Inferior parietal cortex (tissue), 1 donor: ENCODE results near the gene GRIK5.
"Not testable (repeated sequence)": the region's sequence is repeated elsewhere in the genome, so short reads cannot be mapped to it uniquely, and the experiment has no call there.

Source experiments
- DNase-seq: peaks from one replicate; pipeline ENCODE4 v3.0.0-alpha.2; 2016; ENCODE audit errors: extremely low spot score

Gene GRIK5

GRCh38 chr19:42017040-42017439 lies 53.0 kb downstream of the GRIK5 start:
- no peak for DNase-seq

- DNase-seq: not testable (repeated sequence)
These were observed 57.3 kb downstream of the GRIK5 start for GRCh38 chr19:42012747-42013146.

- no peak for DNase-seq
These were observed 59.5 kb downstream of the GRIK5 start for GRCh38 chr19:42010245-42011126.

- DNase-seq: no peak
These were observed 63.4 kb downstream of the GRIK5 start for GRCh38 chr19:42006569-42006968.

- DNase-seq: no peak
These were observed 64.5 kb downstream of the GRIK5 start for GRCh38 chr19:42005504-42005903.

- DNase-seq: no peak
These were observed 66.3 kb downstream of the GRIK5 start for GRCh38 chr19:42003506-42004294.

GRCh38 chr19:41999878-42000208 lies 70.2 kb downstream of the GRIK5 start:
- DNase-seq: no peak

GRCh38 chr19:41999071-41999877 lies 70.7 kb downstream of the GRIK5 start:
- no peak for DNase-seq

GRCh38 chr19:41998246-41999020 lies 71.6 kb downstream of the GRIK5 start:
- no peak for DNase-seq

- DNase-seq: no peak
These were observed 72.2 kb downstream of the GRIK5 start for GRCh38 chr19:41997851-41998229.

GRCh38 chr19:41997121-41997850 lies 72.7 kb downstream of the GRIK5 start:
- DNase-seq: no peak

GRCh38 chr19:41995959-41996797 lies 73.8 kb downstream of the GRIK5 start:
- DNase-seq: no peak

GRCh38 chr19:41994994-41995958 lies 74.7 kb downstream of the GRIK5 start:
- no peak for DNase-seq

- DNase-seq: no peak
These were observed 75.5 kb downstream of the GRIK5 start for GRCh38 chr19:41994521-41994971.

- DNase-seq: peak; percentile 65
These were observed 76.2 kb downstream of the GRIK5 start, which contains the start of gene ATP1A3 for GRCh38 chr19:41993612-41994483. Gene ATP1A3, minus strand, starts transcription at chr19:41994230. Its CDS starts 154 bp downstream, at chr19:41994076.

GRCh38 chr19:41991925-41992569 lies 78.0 kb downstream of the GRIK5 start:
- not testable (repeated sequence) for DNase-seq

GRCh38 chr19:41991025-41991424 lies 79.0 kb downstream of the GRIK5 start:
- no peak for DNase-seq
